WTC11 (cell line): ENCODE results near the gene MEIKIN.

Source experiments
- FOXP1 ChIP-seq: sonication (generic); formaldehyde crosslinking; IDR thresholded peaks from 2 replicates; pipeline ENCODE4 v1.8.0; 2022; ENCODE audit warnings: missing genetic modification reagents, mild to moderate bottlenecking, moderate library complexity, borderline replicate concordance
- MAX ChIP-seq: sonication (generic); formaldehyde crosslinking; IDR thresholded peaks from 2 replicates; pipeline ENCODE4 v1.8.0; 2022; ENCODE audit warnings: mild to moderate bottlenecking, missing genetic modification reagents
- TF ChIP-seq, protein P1 (sequence below): fragments of 200-600 bp; IDR thresholded peaks from 2 replicates; pipeline ENCODE4 v1.8.0; 2022; ENCODE audit warnings: antibody characterized with exemption

DNA sequence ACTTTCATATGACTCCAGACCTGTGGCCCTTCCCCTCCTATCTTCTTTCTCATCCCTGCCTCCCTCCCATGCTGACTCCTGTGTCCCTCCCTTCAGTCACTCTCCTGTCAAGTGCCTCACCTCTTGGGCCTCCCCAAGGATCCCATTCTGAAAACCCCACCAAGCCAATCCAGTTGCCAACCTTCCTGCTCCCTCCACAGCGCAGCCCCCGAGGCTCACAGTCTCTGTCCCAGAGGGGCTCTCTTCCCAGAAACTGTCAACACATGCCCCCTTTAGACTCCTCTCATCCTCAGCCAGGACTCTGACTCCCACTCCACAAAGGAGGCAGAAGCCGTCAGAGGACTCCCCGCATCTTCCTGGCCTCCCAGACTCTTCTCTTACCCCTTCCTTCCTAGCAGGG is 35.2 kb upstream of the MEIKIN start:
- TF ChIP-seq, protein P1, sequence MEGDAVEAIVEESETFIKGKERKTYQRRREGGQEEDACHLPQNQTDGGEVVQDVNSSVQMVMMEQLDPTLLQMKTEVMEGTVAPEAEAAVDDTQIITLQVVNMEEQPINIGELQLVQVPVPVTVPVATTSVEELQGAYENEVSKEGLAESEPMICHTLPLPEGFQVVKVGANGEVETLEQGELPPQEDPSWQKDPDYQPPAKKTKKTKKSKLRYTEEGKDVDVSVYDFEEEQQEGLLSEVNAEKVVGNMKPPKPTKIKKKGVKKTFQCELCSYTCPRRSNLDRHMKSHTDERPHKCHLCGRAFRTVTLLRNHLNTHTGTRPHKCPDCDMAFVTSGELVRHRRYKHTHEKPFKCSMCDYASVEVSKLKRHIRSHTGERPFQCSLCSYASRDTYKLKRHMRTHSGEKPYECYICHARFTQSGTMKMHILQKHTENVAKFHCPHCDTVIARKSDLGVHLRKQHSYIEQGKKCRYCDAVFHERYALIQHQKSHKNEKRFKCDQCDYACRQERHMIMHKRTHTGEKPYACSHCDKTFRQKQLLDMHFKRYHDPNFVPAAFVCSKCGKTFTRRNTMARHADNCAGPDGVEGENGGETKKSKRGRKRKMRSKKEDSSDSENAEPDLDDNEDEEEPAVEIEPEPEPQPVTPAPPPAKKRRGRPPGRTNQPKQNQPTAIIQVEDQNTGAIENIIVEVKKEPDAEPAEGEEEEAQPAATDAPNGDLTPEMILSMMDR, result no peak
- TF ChIP-seq FOXP1 (CRISPR knock-in tag) (no peak), MAX (CRISPR knock-in tag) (no peak)
